ENCODE results near the gene VPS37B.
"Not testable (repeated sequence)": the region's sequence is repeated elsewhere in the genome, so short reads cannot be mapped to it uniquely, and the experiment has no call there.

The VPS37B gene

GRCh38 chr12:122921917-122922316, 26.0 kb upstream of the VPS37B start:
- TF ChIP-seq ZFX (IDR thresholded peaks at IDR 0.05) (no peak), CTCF (conservative IDR thresholded peaks at IDR 0.05) (no peak)
- H3K27ac ChIP-seq, result no peak overlapping the region

- TF ChIP-seq CTCF (conservative IDR thresholded peaks at IDR 0.05) (no peak), ZFX (IDR thresholded peaks at IDR 0.05) (no peak)
- no peak overlapping the region for H3K27ac ChIP-seq
These were observed 24.8 kb upstream of the VPS37B start for GRCh38 chr12:122920687-122921086.

- TF ChIP-seq CTCF (conservative IDR thresholded peaks at IDR 0.05) (no peak), ZFX (IDR thresholded peaks at IDR 0.05) (no peak)
- no peak overlapping the region for H3K27ac ChIP-seq
These were observed 22.9 kb upstream of the VPS37B start for GRCh38 chr12:122918827-122919226.

- TF ChIP-seq CTCF (conservative IDR thresholded peaks at IDR 0.05) (no peak), ZFX (IDR thresholded peaks at IDR 0.05) (no peak)
- H3K27ac ChIP-seq, result no peak overlapping the region
These were observed 21.7 kb upstream of the VPS37B start for GRCh38 chr12:122917507-122918121.

- no peak overlapping the region for H3K27ac ChIP-seq
- no peak for TF ChIP-seq CTCF (conservative IDR thresholded peaks at IDR 0.05)
- TF ChIP-seq ZFX (IDR thresholded peaks at IDR 0.05), result no peak
These were observed 13.7 kb upstream of the VPS37B start for GRCh38 chr12:122909442-122910288.

GRCh38 chr12:122908915-122909314, 13.0 kb upstream of the VPS37B start:
- no peak overlapping the region for H3K27ac ChIP-seq
- TF ChIP-seq CTCF (conservative IDR thresholded peaks at IDR 0.05), result no peak
- no peak for TF ChIP-seq ZFX (IDR thresholded peaks at IDR 0.05)

GRCh38 chr12:122905258-122905657, 9.3 kb upstream of the VPS37B start:
- H3K27ac ChIP-seq, result not testable (repeated sequence)

GRCh38 chr12:122903693-122904034, 7.7 kb upstream of the VPS37B start:
- no peak overlapping the region for H3K27ac ChIP-seq
- TF ChIP-seq ZFX (IDR thresholded peaks at IDR 0.05), result no peak
- TF ChIP-seq CTCF (conservative IDR thresholded peaks at IDR 0.05), result no peak
